ENCODE data around the gene FANCL.

DNA sequence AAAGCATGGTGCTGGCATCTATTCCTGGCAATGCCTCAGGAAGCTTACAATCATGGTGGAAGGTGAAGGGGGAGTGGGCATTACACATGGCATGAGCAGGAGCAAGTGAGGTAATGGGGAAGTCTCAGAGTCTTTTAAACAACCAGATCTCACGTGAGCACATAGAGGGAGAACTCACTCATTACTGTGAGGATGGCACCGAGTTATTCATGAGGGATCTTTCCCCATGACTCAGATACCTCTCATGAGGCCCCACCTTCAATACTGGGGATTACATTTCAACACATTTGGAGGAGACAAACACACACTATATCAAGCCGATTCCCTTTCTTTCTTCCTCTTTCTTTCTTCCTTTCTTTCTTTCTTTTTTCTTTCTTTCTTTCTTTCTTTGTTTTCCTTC lies 47.9 kb upstream of the FANCL start:
- TF ChIP-seq EP300 (IDR thresholded peaks at IDR 0.05), result no peak
- TF ChIP-seq, protein P1, sequence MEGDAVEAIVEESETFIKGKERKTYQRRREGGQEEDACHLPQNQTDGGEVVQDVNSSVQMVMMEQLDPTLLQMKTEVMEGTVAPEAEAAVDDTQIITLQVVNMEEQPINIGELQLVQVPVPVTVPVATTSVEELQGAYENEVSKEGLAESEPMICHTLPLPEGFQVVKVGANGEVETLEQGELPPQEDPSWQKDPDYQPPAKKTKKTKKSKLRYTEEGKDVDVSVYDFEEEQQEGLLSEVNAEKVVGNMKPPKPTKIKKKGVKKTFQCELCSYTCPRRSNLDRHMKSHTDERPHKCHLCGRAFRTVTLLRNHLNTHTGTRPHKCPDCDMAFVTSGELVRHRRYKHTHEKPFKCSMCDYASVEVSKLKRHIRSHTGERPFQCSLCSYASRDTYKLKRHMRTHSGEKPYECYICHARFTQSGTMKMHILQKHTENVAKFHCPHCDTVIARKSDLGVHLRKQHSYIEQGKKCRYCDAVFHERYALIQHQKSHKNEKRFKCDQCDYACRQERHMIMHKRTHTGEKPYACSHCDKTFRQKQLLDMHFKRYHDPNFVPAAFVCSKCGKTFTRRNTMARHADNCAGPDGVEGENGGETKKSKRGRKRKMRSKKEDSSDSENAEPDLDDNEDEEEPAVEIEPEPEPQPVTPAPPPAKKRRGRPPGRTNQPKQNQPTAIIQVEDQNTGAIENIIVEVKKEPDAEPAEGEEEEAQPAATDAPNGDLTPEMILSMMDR (IDR thresholded peaks at IDR 0.05), result no peak
- no peak for TF ChIP-seq POLR2AphosphoS5 (IDR thresholded peaks at IDR 0.05)
- TF ChIP-seq POLR2A (IDR thresholded peaks at IDR 0.05), result no peak
